Activated naive CD4-positive, alpha-beta T cell treated with anti-CD3 and anti-CD28 coated beads, Interleukin-2, amount 50 U/mL, for 72 hours (primary cell): Measurements from ENCODE around the gene CLDN10. TPM values are rescaled to one million over a fixed set of nuclear protein-coding genes. Genes with fewer than 3 reads are reported as not detected.
"Not testable (repeated sequence)": the region's sequence is repeated elsewhere in the genome, so short reads cannot be mapped to it uniquely, and the experiment has no call there.

Experiments
- ATAC-seq, 2 donors: fragments of 150-1000 bp; cut with Tn5 transposase; 2 replicates each; pipeline ENCODE4 v1.10.0; 2021; ENCODE audit warnings: mild to moderate bottlenecking in 2 of 2, moderate library complexity in 2 of 2
- DNase-seq, 2 donors: peaks; one replicate each; pipeline ENCODE4 v3.0.0; 2021 to 2022; ENCODE audit warnings: low spot score in 2 of 2
- H3K27ac Mint-ChIP-seq, 2 donors: one replicate each; pipeline ENCODE4 v1.8.0; 2022; ENCODE audit warnings: mild to moderate bottlenecking in 2 of 2, mixed read lengths in 2 of 2
- H3K36me3 Mint-ChIP-seq, 2 donors: one replicate each; pipeline ENCODE4 v1.8.0; 2022; ENCODE audit warnings: mixed read lengths in 2 of 2
- H3K9me3 Mint-ChIP-seq, 2 donors: one replicate each; pipeline ENCODE4 v1.8.0; 2022; ENCODE audit warnings: mixed read lengths in 2 of 2
- total RNA-seq, 2 donors: library from RNA; stranded (reverse); gene quantifications; one replicate each; pipeline ENCODE4 v1.2.3, GENCODE V29; 2022

CLDN10 gene
- total RNA-seq, 2 donors from 2014 or later = not detected

DNA sequence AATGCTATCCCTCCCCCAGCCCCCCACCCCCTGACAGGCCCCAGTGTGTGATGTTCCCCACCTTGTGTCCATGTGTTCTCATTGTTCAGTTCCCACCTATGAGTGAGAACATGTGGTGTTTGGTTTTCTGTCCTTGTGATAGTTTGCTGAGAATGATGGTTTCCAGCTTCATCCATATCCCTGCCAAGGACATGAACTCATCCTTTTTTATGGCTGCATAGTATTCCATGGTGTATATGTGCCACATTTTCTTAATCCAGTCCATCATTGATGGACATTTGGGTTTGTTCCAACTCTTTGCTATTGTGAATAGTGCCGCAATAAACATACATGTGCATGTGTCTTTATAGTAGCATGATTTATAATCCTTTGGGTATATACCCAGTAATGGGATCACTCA, 13.2 kb downstream of the CLDN10 start:
- not testable (repeated sequence) for H3K9me3 Mint-ChIP-seq, ATAC-seq, H3K27ac Mint-ChIP-seq, DNase-seq
- peaks cover 0 to 10% of the 10 kb centered on the region in 2 donors for H3K36me3 Mint-ChIP-seq

DNA sequence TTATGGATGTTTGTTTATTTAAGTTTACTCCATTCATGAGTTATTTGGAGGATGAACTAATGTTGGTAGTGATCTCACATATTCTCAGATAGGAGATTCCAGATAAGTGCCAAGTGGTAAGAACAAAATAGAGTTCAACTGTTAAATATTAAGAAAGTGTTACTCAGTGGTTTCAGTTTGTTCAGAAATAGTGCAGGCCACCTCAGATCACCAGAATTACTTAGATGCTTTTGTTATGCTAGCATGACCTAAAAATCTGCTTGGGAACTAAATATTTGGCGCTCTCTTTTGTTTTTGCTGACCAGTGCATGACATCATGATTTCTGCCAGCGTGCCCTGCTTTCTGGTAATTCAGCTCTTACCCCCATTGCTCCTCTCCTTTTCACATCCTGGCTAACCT, 15.6 kb downstream of the CLDN10 start:
- Mint-ChIP-seq H3K27ac (no peak overlapping the region), H3K36me3 (peaks cover 0 to 10% of the 10 kb centered on the region in 2 donors), H3K9me3 (peaks cover 0 to 5% of the 10 kb centered on the region in 2 donors)
- DNase-seq (no peak), ATAC-seq (no peak)

DNA sequence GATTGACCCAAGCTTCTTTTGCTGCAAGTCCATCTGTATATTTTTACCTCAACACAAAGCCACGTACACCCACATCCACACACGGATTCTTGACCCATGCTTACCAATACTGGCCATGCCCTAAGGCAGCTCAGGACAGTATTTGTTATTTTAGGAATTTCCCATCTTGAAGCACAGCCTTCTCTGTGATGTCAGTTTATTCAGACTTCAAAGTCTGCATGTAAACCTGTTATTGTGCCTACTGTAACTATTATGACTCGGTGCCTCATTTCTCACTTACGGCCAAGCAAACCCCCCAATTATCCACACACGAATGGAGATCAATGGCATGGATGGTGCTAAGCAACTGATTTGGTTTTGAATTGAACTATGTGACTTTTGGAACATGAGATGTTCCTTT, 17.5 kb downstream of the CLDN10 start:
- H3K9me3 Mint-ChIP-seq = peaks cover 0 to 5% of the 10 kb centered on the region in 2 donors
- DNase-seq (no peak), ATAC-seq (no peak)
- peaks cover 0 to 10% of the 10 kb centered on the region in 2 donors for H3K36me3 Mint-ChIP-seq
- H3K27ac Mint-ChIP-seq = no peak overlapping the region

DNA sequence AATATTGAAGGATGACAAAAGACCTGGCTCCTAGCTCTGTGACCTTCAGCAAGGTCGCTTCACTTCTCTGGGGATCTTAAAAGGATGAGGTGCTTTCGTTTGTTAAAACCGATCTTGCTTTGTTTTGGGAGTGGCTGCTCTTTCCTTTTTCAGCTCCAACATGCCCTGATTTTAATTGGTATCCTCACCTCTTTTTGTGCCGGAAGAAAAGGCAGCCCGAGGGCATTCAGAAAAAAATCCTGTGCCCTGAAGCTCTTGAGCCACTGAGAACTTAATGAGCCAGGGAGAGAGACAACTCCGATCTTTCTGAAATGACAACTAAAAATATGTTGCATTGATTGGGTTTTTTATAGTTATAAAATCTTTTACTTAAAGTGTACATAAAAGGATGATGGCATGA, 19.4 kb downstream of the CLDN10 start:
- DNase-seq = no peak
- ATAC-seq = no peak
- Mint-ChIP-seq H3K27ac (no peak overlapping the region), H3K9me3 (no peaks in the 10 kb centered on the region), H3K36me3 (no peaks in the 10 kb centered on the region)

DNA sequence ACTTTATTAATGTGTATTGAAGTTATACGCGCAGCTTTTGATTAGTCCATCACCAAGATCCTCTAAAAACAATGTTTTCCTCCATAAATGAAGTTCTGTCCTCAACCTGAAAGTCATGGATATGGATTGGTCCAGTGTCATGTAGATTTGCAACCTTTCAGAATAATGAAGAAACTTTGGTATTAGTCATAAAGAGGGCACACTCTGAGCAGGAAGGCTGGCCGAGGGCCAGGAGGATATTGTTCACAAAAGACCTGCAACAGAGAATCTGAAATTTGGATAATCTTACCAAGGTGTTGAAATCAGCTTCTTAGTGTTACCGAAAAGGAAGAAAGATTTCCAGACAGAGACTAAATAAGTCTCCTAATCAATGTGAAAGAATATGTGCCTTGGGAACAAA, 20.7 kb downstream of the CLDN10 start:
- H3K36me3 Mint-ChIP-seq = no peaks in the 10 kb centered on the region
- ATAC-seq (no peak), DNase-seq (no peak)
- H3K9me3 Mint-ChIP-seq = no peaks in the 10 kb centered on the region
- no peak overlapping the region for H3K27ac Mint-ChIP-seq

DNA sequence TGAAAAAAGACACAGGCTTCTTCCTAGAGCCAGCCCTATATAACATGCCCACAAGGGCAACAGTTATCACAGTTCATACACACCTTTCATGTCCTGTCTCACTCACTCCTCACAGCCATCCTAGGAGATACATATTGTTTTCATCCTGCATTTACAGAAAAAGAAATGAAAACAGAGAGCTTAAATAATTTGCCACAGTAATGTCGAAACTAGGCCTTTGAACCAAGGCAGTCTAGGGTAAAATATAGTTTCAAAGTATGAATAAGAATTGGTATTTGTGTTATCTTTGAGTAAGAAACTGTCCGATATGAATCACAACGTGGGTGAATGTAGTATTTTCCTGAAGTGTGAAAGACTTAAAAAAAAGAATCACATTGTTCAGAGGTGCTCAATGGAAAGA, 26.8 kb downstream of the CLDN10 start:
- Mint-ChIP-seq H3K36me3 (no peaks in the 10 kb centered on the region), H3K9me3 (no peaks in the 10 kb centered on the region), H3K27ac (no peak overlapping the region)
- DNase-seq = no peak
- peak in 1 of 2 donors; percentile 92 for ATAC-seq

DNA sequence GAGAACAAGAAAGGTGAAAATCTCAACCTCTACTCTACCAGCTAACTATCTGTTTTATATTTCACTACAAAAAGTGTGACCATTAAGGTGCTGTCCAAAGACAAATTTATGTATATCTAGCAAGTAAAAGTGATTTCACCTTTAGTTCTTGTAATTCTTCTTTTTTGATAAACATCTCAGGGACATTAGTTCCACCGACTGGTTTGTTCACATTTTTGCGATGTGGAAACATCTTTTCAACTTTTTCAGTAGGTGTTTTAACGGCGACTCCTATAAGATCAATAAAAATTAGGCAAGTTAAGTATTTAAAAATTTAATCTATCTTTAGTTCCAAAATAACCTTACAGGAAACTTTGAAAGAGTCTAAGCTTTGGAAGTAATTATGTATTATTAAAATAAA, 33.3 kb downstream of the CLDN10 start:
- Mint-ChIP-seq H3K36me3 (no peaks in the 10 kb centered on the region), H3K27ac (no peak overlapping the region), H3K9me3 (no peaks in the 10 kb centered on the region)
- ATAC-seq = no peak
- DNase-seq = no peak

DNA sequence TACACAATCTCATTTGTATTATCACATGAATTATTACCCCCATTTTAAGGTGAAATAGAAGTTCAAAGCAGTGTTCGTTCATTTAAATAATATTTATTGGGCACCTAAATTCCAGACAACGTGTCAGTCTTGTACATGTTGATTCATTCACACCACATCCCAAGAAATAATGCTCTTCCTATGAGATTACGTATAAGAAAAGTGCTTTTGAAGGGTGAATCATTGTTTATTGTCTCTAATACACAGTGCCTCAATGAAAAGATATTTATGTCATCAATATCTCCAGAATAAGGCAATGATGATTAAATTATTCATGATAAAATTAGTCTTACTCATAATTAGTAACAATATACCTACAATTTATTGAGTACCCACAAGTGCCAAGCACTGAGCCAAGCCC, 35.6 kb downstream of the CLDN10 start:
- Mint-ChIP-seq H3K9me3 (no peaks in the 10 kb centered on the region), H3K36me3 (no peaks in the 10 kb centered on the region), H3K27ac (no peak overlapping the region)
- DNase-seq (no peak), ATAC-seq (no peak)

DNA sequence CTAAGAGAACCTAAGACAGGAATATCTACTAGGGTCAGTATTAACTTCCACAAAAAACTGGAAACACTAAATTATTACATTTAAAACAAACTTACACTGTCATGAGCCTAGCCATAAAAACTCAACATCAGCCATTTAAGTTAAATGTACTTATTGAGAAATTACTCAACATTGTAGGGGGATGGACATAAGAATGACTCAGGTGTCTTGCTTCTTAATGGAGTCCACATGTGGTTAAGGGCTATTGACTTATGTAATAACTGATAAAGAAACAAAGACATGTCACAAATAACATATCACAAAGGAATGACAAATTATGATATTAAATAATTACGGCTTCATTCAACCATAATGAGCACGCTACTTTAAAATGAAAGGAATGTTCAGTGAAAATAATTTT, 36.2 kb downstream of the CLDN10 start:
- Mint-ChIP-seq H3K36me3 (no peaks in the 10 kb centered on the region), H3K9me3 (no peaks in the 10 kb centered on the region), H3K27ac (no peak overlapping the region)
- ATAC-seq (no peak), DNase-seq (no peak)

DNA sequence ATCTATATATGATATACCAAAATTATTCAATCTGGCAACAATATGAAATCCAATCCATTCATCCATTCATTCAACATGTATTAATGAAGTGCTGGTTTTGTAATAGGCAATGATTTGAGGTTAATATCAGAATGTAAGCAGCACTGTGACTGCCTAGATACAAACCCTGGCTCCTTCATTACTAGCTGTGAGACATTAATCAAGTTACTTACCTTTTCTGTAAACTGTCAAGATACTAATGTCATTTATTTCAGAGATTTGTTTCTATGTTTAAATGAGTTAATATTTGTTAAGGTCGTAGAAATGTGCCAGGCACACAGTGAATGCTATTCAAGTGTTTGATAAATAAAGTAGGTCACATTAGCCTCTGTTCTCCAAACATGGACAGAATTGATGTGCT, 40.9 kb downstream of the CLDN10 start:
- Mint-ChIP-seq H3K36me3 (no peaks in the 10 kb centered on the region), H3K27ac (no peak overlapping the region), H3K9me3 (no peaks in the 10 kb centered on the region)
- no peak for ATAC-seq
- DNase-seq = no peak

DNA sequence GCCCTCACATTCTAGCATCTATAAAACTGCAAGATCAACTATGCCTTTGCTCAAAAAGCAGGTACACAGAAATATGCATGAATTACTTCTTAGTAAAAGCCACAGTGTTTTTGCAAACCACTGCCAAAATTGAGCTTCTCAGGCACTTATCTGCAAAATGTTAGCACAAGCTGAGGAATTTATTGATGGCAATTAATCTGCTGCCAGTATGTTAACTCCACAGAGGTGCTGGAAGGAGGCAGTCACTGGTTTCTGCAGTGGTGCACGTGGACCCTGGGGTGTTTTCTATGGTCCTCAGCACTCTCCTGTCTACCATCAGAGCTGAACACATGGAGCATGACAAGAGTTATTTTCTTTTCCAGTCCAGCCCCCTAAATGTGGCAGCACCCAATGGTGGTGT, 44.2 kb downstream of the CLDN10 start:
- no peak overlapping the region for H3K27ac Mint-ChIP-seq
- H3K9me3 Mint-ChIP-seq = no peaks in the 10 kb centered on the region
- ATAC-seq (no peak), DNase-seq (no peak)
- no peaks in the 10 kb centered on the region for H3K36me3 Mint-ChIP-seq

DNA sequence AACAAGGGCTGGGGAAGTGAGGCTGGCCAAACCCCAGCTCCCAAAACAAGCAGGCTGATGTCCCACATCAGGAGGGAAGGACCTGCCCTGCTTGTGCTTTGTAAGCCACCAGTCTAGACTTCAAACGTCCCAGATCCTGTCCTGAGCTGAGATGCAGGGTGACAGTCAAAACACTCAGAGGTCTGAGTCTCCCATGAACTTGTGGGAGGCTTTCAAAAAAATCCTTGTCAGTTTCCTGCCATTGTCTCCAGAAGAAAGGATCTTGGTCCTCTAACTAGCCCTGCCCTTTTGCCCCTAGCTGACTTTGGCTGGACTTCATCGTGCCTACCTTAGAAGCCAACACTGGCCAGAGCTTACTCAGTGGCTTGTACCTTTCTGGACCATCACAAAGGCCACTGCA, 48.7 kb downstream of the CLDN10 start:
- Mint-ChIP-seq H3K27ac (no peak overlapping the region), H3K36me3 (no peaks in the 10 kb centered on the region), H3K9me3 (no peaks in the 10 kb centered on the region)
- DNase-seq (no peak), ATAC-seq (no peak)

DNA sequence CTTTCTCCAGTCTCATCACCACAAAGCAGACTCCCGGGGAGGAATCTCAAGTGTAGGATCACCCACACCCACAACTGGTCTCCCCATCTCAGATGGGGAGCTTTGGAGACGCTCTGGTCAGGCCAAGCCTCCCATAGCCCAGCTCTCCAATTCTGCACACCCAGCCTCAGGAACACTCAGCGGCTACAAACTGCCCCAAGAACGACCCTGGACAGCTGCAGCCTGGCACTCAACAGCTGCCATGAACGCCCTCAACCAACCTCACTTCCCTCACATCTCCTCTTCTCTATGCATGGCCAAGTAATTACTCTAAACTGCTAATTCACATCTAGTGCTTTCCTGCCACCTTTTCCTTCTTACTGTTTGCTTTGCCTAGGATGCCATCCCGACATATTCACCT, 49.4 kb downstream of the CLDN10 start:
- no peaks in the 10 kb centered on the region for H3K9me3 Mint-ChIP-seq
- H3K36me3 Mint-ChIP-seq = no peaks in the 10 kb centered on the region
- ATAC-seq (no peak), DNase-seq (no peak)
- H3K27ac Mint-ChIP-seq = no peak overlapping the region

DNA sequence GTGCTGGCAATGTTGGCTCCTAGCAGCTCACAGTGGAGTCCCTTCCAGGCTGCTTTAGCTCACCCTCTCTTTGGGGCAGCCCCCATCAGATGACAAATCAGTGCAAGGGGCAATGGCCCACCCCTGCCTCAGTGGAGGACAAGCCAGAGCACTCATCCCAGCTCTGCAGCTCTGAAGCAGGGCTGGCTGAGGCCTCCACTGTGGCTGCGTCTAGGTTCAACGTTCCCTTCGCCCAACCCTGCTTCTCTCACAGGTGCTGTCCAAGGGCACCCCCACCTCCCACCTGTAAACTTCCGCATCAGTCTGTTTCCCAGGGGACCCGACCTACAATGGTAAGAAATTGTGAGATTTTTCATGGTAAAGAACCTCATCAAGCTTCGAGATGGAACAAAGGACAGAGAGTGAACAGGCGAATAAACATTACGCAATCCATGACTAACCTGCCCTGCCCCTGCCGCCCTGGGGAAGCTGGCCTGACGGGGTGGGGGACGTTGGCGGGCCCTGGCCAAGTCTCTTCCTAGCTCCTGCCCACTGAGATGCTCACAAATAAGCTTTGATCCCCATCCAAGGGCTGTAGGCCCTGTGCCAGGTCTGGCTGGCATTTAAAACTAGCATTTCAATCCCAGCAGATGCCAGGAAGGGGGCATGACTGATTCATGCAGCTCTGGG, 51.5 kb downstream of the CLDN10 start:
- no peak for ATAC-seq
- Mint-ChIP-seq H3K9me3 (no peaks in the 10 kb centered on the region), H3K36me3 (no peaks in the 10 kb centered on the region), H3K27ac (no peak overlapping the region)
- no peak for DNase-seq

DNA sequence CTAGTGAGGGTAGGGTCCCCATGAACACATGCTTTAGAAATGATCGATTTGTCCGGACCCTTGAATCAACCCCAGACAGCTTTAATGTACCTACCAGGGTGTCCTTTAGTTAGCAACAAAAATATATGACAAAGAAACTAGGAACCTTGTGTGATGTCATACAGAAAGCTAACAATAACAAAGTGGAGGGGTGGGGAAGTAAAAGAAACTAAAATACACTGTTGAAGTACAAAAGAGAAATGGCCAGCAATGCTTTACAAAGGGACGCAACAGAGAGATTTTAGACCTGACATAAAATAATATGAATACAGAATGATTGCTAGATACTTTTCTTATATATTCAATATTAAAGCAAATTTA, 52.0 kb downstream of the CLDN10 start:
- H3K36me3 Mint-ChIP-seq = no peaks in the 10 kb centered on the region

DNA sequence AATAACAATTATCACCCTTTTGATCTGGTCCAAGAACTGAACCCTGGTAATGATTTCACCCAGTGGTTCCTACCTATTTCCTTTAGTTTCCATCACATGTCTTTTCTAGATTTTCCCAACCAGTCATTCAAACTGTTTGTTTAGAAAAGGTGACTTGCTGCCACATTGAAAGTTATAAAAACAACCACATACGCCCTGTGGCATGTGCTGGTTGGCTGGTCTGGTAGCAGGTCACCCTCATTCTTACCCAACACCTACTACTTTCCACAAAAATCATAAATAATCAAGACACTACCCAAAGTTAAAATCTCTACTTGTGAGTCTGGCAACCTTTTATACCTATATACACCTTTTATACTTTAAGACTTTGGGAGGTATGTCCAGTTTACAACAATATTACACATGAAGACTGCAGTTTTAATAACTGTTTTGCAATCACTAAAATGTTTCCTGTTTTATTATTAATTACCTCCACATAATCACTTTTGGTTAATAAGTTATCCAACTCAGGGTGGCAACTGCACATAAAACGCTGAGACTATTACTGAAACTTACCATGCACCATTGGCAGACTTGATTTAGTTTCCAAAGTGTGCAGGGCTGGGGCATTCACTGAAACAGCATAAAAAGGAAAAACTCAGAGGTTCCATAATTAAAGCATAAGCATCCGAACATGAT, 53.1 kb downstream of the CLDN10 start:
- no peak overlapping the region for H3K27ac Mint-ChIP-seq
- H3K36me3 Mint-ChIP-seq = no peaks in the 10 kb centered on the region
- DNase-seq (no peak), ATAC-seq (no peak)
- H3K9me3 Mint-ChIP-seq = no peaks in the 10 kb centered on the region

More for the DNA sequence above, 52.0 kb downstream of the CLDN10 start:
- no peak for ATAC-seq
- Mint-ChIP-seq H3K27ac (no peak overlapping the region), H3K9me3 (no peaks in the 10 kb centered on the region)
- DNase-seq = no peak

DNA sequence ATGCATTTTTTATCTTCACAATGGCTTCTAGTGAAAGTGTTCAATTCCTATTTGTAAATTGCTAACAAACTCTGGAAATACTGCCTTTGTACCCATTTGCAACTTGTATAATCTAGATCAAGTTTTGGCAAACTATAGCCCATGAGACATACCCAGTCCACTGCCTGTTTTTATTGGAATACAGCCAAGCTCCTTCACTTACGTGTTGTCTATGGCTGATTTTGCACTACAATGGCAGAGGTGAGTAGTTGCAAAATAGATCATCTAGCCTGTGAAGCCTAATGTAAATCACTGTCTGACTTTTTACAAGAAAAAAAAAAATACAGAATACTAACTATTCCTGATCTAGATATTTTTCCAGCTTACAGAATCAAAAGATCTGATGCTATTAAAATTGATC, 54.8 kb downstream of the CLDN10 start:
- H3K9me3 Mint-ChIP-seq = no peaks in the 10 kb centered on the region
- H3K27ac Mint-ChIP-seq = no peak overlapping the region
- no peaks in the 10 kb centered on the region for H3K36me3 Mint-ChIP-seq
- DNase-seq (no peak), ATAC-seq (no peak)

DNA sequence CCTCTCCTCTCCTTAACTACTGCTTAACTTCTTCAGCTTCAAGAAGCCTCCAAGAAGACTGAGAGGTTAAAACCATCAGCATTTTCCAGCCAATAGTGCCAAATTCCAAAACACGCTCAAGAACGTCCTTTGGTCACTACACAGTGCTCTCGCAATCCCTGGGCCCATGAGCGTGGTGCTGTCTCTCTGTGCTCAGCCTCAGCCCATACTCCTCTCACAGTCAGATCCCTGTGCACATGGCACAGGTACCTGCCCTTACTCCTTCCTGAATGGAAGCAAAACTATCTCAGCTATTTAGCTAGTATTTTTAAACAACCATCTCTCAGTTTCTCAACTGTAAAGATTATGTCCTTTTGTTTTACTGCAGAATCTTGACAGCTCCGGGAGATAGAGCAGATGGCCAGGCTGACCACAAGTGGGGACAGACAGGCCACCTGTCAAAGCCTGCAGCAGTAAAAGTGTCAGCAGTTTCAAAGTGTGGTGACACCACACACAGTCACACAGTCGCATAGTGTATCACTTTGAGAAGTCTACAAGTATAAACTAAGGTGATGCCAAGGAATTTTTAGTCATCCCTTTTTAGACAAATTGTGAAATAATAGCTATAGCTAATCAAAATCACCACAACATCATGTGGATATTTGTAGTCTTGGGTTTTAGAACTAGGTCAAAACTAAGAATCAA, 56.3 kb downstream of the CLDN10 start:
- Mint-ChIP-seq H3K27ac (no peak overlapping the region), H3K36me3 (no peaks in the 10 kb centered on the region), H3K9me3 (no peaks in the 10 kb centered on the region)
- DNase-seq (no peak), ATAC-seq (no peak)
